SKM-1 treated with dmso at 0.1 percent for 144 hours (cell line): ENCODE data around the gene NTN1.

Source experiments
- DNase-seq: peaks from one replicate; lab custom pipeline; 2025; ENCODE audit not compliant: unreplicated experiment; lab: John Stamatoyannopoulos, UW

Gene NTN1

GRCh38 chr17:9212376-9213302 lies 191.3 kb downstream of the NTN1 start:
- DNase-seq, result no peak

DNA sequence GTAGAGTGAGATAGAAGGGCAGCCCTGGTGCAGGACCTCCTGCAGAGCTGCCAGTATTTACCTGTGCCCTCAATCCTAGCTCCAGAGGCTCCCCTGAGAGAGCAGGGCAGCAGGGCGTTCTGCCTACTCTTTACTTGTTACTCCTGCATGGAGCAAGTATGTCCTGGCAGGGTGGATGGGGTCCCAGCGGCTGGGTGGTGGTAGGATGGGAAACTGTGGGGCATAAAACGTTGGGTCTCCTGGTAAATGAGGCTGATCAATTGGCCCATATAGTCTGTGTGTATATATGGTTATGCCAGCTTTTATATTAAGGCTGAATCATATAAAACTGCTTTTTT lies 192.0 kb downstream of the NTN1 start:
- DNase-seq, result no peak

- no peak for DNase-seq
Observed at GRCh38 chr17:9215465-9215864, 194.2 kb downstream of the NTN1 start.

GRCh38 chr17:9217151-9218056 lies 196.1 kb downstream of the NTN1 start:
- DNase-seq, result no peak

DNA sequence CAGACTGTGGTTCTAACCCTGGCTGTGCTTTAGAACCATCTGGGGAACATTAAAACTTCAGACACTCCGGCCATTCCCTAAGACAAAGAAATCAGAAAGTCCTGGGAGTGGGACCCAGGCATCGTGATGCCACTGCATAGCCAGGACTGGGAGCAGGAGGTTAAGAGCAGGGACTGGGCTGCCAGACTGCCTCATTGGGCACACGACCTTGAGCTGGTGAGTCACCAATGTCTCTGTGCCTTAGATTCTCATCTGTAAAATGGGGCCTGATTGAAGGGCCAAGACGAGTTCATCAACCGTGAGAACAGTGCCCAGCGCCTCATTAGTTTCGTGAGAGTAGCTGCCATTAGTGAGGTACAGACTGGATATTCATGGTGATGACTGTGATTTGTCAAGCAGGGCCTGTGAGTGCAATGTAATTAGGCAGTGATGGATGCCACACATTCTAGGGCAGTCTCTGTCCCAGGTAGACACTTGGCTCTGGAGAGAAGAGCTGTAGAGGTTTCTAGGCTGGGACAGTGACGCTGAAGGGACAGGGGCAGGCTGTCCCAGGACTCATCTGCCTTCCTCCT lies 196.8 kb downstream of the NTN1 start:
- no peak for DNase-seq

- DNase-seq, result no peak
Observed at GRCh38 chr17:9218911-9219310, 197.6 kb downstream of the NTN1 start.

- no peak for DNase-seq
Observed at GRCh38 chr17:9219631-9220397, 198.5 kb downstream of the NTN1 start.

- no peak for DNase-seq
Observed at GRCh38 chr17:9220398-9221146, 199.3 kb downstream of the NTN1 start.

DNA sequence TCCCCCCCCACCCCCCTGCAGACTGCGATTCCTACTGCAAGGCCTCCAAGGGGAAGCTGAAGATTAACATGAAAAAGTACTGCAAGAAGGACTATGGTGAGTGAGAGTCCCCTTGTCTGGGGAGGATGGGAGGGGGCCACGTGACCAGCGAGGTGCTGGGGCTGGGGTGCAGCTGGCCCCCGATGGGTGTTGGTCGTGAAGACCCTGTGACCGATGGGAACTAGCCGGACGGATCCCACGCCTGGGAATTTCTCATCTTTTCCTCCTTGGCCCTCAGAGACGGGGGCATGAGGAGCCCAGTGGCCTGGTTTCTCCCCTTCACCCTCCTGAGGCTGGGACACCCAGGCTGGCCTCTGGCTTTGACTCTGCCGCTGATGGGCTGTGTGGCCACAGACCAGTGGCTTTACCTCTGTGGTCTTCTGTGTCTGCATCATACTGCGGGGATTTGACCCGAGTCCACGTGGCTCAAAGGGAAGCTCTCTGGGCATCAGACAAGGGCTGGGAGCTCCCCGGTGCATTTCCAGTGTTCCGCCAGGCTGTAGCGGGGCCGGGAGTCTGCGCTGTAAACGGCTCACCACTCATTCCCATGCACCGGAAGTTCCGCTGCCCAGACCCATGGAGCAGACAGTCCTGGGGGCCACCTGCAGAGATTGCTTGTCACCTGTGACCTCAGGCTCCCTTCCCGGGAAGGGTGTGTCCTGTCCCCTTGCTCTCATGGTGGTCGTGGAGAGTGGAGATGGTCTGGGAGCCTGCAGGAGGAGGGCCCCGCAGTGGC lies 200.0 kb downstream of the NTN1 start:
- DNase-seq, result no peak

GRCh38 chr17:9221922-9222180 lies 200.5 kb downstream of the NTN1 start:
- DNase-seq, result no peak

DNA sequence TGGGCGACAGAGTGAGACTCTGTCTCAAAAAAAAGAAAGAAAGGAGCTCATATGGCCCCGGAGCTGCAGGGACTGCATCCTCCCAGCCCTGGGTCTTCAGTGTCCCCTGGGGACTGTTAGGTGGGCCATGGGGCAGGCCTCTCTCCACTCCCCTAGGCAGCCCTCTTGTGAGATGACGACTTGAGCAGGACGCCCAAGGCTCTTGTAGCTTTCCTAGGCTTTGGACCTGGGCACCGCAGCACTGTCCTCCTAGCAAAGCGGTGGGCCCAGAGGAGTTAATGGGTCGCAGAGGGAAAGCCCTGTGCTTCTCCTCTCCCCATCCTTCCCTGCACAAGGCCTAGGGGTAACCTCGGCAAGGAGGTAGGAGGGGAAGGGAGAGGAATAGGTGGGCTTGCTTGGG lies 202.2 kb downstream of the NTN1 start:
- no peak for DNase-seq

- no peak for DNase-seq
Observed at GRCh38 chr17:9224485-9224884, 203.2 kb downstream of the NTN1 start.

DNA sequence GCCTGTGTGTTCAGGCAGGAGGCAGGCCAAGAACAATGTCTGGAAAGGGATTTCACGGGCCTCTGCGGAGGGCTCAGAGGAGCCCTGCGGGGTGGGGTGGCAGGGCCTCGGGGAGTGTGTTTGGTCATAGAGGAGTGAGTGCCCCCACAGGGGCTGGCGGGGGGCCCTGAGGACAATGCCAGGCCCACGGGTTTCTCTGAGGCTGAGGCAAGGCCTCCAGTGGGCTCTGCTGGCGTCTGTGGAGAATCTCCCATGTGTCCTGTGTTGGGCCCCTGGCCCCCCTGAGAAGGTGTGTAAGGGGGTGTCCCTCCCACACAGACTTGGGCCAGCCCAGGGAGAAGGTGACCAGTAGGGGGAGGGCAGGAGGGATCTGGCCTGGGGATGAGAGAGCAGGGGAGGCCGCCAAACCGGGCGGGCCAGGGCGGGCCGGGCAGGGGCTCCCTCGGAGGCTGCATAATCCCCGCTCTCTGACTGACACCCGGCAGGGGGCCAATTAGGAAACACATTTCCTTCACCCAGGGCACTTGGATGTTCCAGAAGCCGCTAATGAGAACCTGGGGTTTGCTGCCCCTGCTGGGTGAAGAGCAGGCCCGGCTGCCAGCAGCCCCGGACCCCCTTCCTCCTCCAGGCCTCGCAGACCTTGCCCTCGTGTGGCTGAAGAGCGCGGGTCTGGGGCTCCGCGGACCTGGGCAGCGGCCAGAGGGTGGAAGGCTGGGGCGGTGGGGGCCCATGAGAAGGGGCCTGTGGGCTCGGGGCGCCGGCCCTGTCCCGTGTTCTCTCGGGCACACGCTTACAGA lies 204.2 kb downstream of the NTN1 start:
- DNase-seq, result no peak

GRCh38 chr17:9226130-9226793 lies 205.0 kb downstream of the NTN1 start:
- DNase-seq, result no peak

- no peak for DNase-seq
Observed at GRCh38 chr17:9226794-9227135, 205.5 kb downstream of the NTN1 start.

DNA sequence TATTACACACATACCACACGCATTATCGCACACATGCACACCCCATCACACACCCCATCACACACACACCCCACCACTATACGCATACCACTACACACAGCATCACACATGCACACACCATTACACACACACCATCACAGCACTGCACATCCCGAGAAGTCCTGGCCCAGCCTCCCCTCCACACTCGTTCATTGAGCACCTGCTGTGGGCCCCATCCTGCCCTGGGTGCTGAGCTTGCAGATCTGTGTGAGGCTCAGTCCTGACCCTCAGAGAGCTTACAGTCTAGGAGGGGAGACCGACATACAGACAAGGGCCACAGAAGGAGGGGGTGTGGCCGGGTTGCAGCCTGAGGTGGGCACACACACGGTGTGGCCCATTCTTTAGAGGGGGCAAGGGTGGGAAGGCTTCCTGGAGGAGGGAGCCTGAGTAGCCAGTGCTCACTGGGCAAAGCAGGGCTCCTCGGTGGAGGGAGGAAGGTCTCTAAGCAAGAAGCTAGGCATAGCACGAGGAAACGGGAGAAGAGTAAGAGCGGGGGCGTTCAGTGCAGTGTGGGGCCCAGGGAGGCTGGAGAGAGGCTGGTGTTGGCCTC lies 206.6 kb downstream of the NTN1 start:
- no peak for DNase-seq

GRCh38 chr17:9228408-9229159 lies 207.3 kb downstream of the NTN1 start:
- DNase-seq, result no peak
